Esophagus squamous epithelium (tissue), 5 donors: Measurements from ENCODE around the gene CTPS1. TPM values are rescaled to one million over a fixed set of nuclear protein-coding genes. Genes with fewer than 3 reads are reported as not detected.

ENCODE experiments used
- DNase-seq: peaks from one replicate; lab custom pipeline; 2025; lab: John Stamatoyannopoulos, UW
- H3K27ac ChIP-seq, 4 donors: fragments of 200-600 bp; sonication (generic); one replicate each; pipeline ENCODE4 v1.5.1; 2016 to 2019; ENCODE audit warnings: mild to moderate bottlenecking in 1 of 4
- H3K27me3 ChIP-seq, 4 donors: fragments of 200-600 bp; sonication (generic); 1 replicate in 3 of 4; 2 replicates in 1 of 4; pipeline versions ENCODE4 v1.5.1 to v1.6.0; 2017 to 2021; ENCODE audit warnings: antibody characterized with exemption in 1 of 4
- H3K36me3 ChIP-seq, 3 donors: fragments of 200-600 bp; sonication (generic); one replicate each; pipeline ENCODE4 v1.5.1; 2016 to 2019
- H3K4me1 ChIP-seq, 3 donors: fragments of 200-600 bp; sonication (generic); one replicate each; pipeline ENCODE4 v1.5.1; 2017 to 2019
- H3K4me3 ChIP-seq, 4 donors: fragments of 200-600 bp; sonication (generic); 1 replicate in 3 of 4; 2 replicates in 1 of 4; pipeline ENCODE4 v1.5.1; 2016 to 2019; ENCODE audit warnings: mild to moderate bottlenecking in 2 of 4, moderate library complexity in 1 of 4
- H3K9me3 ChIP-seq, 3 donors: fragments of 200-600 bp; sonication (generic); one replicate each; pipeline ENCODE4 v1.5.1; 2016 to 2019
- CTCF ChIP-seq, 6 experiments: fragments of 450-650 bp in 4 of 6; fragments of 200-600 bp in 2 of 6; sonication (generic) in 2 of 6; IDR thresholded peaks; one replicate each; pipeline ENCODE4 v1.5.1; 2016 to 2019; ENCODE audit warnings: antibody characterized with exemption in 6 of 6, mild to moderate bottlenecking in 4 of 6, moderate library complexity in 4 of 6
- POLR2A ChIP-seq, 4 donors: fragments of 450-650 bp; IDR thresholded peaks; one replicate each; pipeline ENCODE4 v1.6.1; 2017; ENCODE audit warnings: antibody characterized with exemption in 4 of 4, mild to moderate bottlenecking in 4 of 4, moderate library complexity in 3 of 4
- WGBS, 2 donors: methylation state at CpG; one replicate each; pipeline ENCODE4 v1.1.5; 2018; 5-methylcytosine and 5-hydroxymethylcytosine counted together
- intact Hi-C: fragments of 100-400 bp; cut with DNase I; formaldehyde crosslinking; loops from one replicate; pipeline ENCODE4 v1.15.0; 2022
- total RNA-seq, 4 donors: library from RNA; depleted of rRNA; stranded (reverse); fragments of >200 nt; gene quantifications; one replicate each; pipeline ENCODE4 v1.1.0, GENCODE V29; 2016
- donor health status: DM: yes; HTN: yes; CAD: no.

CTPS1 gene
- total RNA-seq, 4 donors from 2014 or later = 14.6 to 42.8 (median 23.7) TPM

DNA sequence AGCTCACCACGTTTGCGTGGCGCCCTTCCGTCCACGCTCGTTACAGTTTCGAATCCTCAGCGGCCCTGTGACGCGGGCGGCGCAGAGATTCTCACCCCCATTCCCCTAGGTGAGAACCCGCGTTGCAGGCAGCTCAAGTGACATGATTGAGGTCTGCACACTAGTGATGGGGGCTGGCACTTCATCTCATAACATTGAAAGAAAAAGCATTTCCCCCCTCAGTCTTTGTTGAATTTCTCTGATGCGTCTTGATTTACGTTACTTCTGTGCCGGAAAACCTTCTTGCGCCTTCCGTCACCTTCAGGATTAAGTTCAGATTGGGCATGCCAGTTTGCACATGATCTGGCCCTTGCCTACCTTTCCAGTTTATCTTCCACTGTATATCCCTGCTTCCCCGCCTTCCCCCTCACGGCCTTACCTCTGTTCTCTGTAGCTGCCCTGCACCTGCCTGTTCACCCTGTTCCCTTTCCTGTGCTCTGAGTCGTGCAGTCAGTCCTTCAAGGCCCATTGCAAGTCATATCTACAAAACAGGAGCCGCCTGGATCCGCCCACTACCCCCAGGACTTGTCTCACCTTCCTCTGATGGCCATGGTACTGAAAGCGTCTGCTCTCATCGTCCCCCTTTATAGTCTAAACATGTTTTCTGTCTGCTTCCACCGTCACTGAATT lies 1.1 kb downstream of the CTPS1 start:
- H3K4me3 ChIP-seq = peak overlapping the region; percentile 67 to 94 (median 84)
- no peak for TF ChIP-seq POLR2A (IDR thresholded peaks at IDR 0.05)
- no peak for TF ChIP-seq CTCF (IDR thresholded peaks at IDR 0.05)
- intact Hi-C loops = no loop called here
- peak overlapping the region; percentile 92 to 97 (median 96) for H3K27ac ChIP-seq
- no peaks in the 10 kb centered on the region for H3K27me3 ChIP-seq
- H3K4me1 ChIP-seq = peaks cover 9 to 65% (median 33%) of the 10 kb centered on the region in 3 donors
- H3K36me3 ChIP-seq = peaks cover 5 to 23% (median 8%) of the 10 kb centered on the region in 3 donors
- no peaks in the 10 kb centered on the region for H3K9me3 ChIP-seq
- no peak for DNase-seq
- WGBS, 2 donors = 12 to 20% methylated on average over 15 to 26 of the region's 27 CpGs

- TF ChIP-seq CTCF (IDR thresholded peaks at IDR 0.05) (no peak), POLR2A (IDR thresholded peaks at IDR 0.05) (no peak)
- no peak for DNase-seq
- Histone ChIP-seq H3K4me1 (peaks cover 9 to 65% (median 33%) of the 10 kb centered on the region in 3 donors), H3K9me3 (no peaks in the 10 kb centered on the region), H3K27ac (peak overlapping the region; percentile 27 to 97 (median 94)), H3K27me3 (no peaks in the 10 kb centered on the region), H3K36me3 (peaks cover 5 to 36% (median 8%) of the 10 kb centered on the region in 3 donors), H3K4me3 (peak overlapping the region in 2 of 4 donors; percentile 2)
- intact Hi-C loops = no loop called here
- 69 to 74% methylated on average over 14 of the region's 14 CpGs for WGBS, 2 donors
Measured at GRCh38 chr1:40981691-40982448, 2.4 kb downstream of the CTPS1 start.

DNA sequence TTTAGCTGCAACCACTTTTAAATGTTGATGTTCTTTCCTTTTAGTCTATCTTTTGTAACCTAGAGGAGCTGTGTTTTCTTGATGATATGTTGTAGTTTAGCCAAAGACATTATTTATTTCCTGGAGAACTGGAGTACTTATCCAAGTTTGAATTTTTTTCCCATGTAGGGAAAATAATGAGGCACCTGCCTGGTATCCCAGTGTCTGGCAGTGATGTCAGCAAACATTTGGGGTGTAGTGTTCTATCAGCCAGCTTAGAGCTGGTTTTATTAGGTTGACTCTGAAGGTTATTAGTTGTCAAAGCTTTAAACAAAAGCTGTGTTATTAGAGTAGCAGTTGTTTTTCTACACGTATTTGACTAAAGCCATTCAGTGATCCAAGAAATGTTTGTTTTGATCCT lies 3.2 kb downstream of the CTPS1 start:
- peaks cover 5 to 44% (median 16%) of the 10 kb centered on the region in 3 donors for H3K36me3 ChIP-seq
- intact Hi-C loops = no loop called here
- DNase-seq = no peak
- H3K4me3 ChIP-seq = peak overlapping the region in 1 of 4 donors; percentile 2
- 36 to 41% methylated on average over 1 of the region's 1 CpG for WGBS, 2 donors
- peaks cover 9 to 65% (median 33%) of the 10 kb centered on the region in 3 donors for H3K4me1 ChIP-seq
- peak overlapping the region; percentile 30 to 97 (median 71) for H3K27ac ChIP-seq
- H3K27me3 ChIP-seq = no peaks in the 10 kb centered on the region
- no peaks in the 10 kb centered on the region for H3K9me3 ChIP-seq
- TF ChIP-seq POLR2A (IDR thresholded peaks at IDR 0.05) = no peak
- no peak for TF ChIP-seq CTCF (IDR thresholded peaks at IDR 0.05)

DNA sequence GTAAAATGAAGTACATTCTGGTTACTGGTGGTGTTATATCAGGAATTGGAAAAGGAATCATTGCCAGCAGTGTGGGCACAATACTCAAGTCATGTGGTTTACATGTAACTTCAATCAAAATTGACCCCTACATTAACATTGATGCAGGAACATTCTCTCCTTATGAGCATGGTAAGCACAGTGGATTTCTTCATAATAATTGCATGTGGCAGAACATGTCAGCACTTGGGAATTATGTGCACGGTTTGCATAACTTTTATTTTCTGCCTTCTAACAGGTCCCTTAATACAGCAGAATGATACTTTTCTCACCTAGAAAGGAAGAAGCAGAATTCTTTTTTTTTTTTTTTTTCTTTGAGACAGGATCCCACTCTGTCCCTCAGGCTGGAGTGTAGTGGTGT lies 3.8 kb downstream of the CTPS1 start:
- peaks cover 9 to 65% (median 33%) of the 10 kb centered on the region in 3 donors for H3K4me1 ChIP-seq
- intact Hi-C loops = no loop called here
- TF ChIP-seq CTCF (IDR thresholded peaks at IDR 0.05) = no peak
- TF ChIP-seq POLR2A (IDR thresholded peaks at IDR 0.05) = no peak
- peak overlapping the region; percentile 30 to 97 (median 71) for H3K27ac ChIP-seq
- peaks cover 5 to 50% (median 19%) of the 10 kb centered on the region in 3 donors for H3K36me3 ChIP-seq
- no peak for DNase-seq
- no peaks in the 10 kb centered on the region for H3K27me3 ChIP-seq
- 23 to 38% methylated on average over 1 of the region's 1 CpG for WGBS, 2 donors
- no peaks in the 10 kb centered on the region for H3K9me3 ChIP-seq
- H3K4me3 ChIP-seq = no peak overlapping the region

DNA sequence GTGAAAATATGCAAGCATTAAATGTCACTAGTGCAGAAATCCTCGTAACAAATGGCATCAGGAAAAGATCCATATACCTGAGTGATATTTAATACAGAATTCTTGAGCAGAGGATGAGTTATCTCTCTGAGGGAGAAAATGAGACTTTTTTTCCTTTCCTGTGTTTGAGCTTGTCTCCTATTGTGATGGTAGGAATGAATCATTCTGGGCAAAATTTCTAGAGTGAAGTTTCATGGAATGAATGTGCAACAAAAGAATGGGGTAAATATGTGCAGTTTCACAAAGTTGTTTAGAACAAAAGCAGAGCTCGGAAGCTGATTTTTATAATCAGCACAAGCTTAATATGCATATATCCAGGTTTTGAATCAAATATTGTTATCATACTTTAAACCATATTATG lies 4.6 kb downstream of the CTPS1 start:
- Histone ChIP-seq H3K27ac (peak overlapping the region in 3 of 4 donors; percentile 27 to 97 (median 42)), H3K4me1 (peaks cover 9 to 60% (median 30%) of the 10 kb centered on the region in 3 donors), H3K36me3 (peaks cover 5 to 58% (median 24%) of the 10 kb centered on the region in 3 donors), H3K4me3 (no peak overlapping the region), H3K9me3 (no peaks in the 10 kb centered on the region), H3K27me3 (no peaks in the 10 kb centered on the region)
- intact Hi-C loops = no loop called here
- 40 to 42% methylated on average over 2 of the region's 2 CpGs for WGBS, 2 donors
- no peak for TF ChIP-seq POLR2A (IDR thresholded peaks at IDR 0.05)
- no peak for TF ChIP-seq CTCF (IDR thresholded peaks at IDR 0.05)
- no peak for DNase-seq
